Measurements from ENCODE around the gene MRPS21.

MRPS21 gene

GRCh38 chr1:150280138-150280707 is 13.4 kb upstream of the MRPS21 start:
- Histone ChIP-seq H3K4me1 (ENCODE audit: insufficient read depth, poor library complexity, severe bottlenecking) (peaks cover 6% of the 10 kb centered on the region), H3K36me3 (ENCODE audit: low read depth) (no peaks in the 10 kb centered on the region), H3K27ac (ENCODE audit: poor library complexity, severe bottlenecking) (no peak overlapping the region), H3K27me3 (ENCODE audit: insufficient read depth, poor library complexity, severe bottlenecking) (no peaks in the 10 kb centered on the region), H3K9me3 (ENCODE audit: severe bottlenecking) (no peaks in the 10 kb centered on the region), H3K4me3 (ENCODE audit: severe bottlenecking) (no peak overlapping the region)
- TF ChIP-seq CTCF (IDR thresholded peaks at IDR 0.05; ENCODE audit: poor library complexity, severe bottlenecking): no peak
- ATAC-seq (ENCODE audit: low read depth) (no peak), DNase-seq (ENCODE audit: low spot score) (no peak)

- no peaks in the 10 kb centered on the region for H3K27me3 ChIP-seq (ENCODE audit: insufficient read depth, poor library complexity, severe bottlenecking)
- H3K36me3 ChIP-seq (ENCODE audit: low read depth): no peaks in the 10 kb centered on the region
- peak overlapping the region; percentile 32 for H3K4me3 ChIP-seq (ENCODE audit: severe bottlenecking)
- ATAC-seq (ENCODE audit: low read depth) (peak; percentile 55), DNase-seq (ENCODE audit: low spot score) (no peak)
- TF ChIP-seq CTCF (IDR thresholded peaks at IDR 0.05; ENCODE audit: poor library complexity, severe bottlenecking): peak; percentile 93
- H3K4me1 ChIP-seq (ENCODE audit: insufficient read depth, poor library complexity, severe bottlenecking): peaks cover 6% of the 10 kb centered on the region
- peak overlapping the region; percentile 61 for H3K27ac ChIP-seq (ENCODE audit: poor library complexity, severe bottlenecking)
- no peaks in the 10 kb centered on the region for H3K9me3 ChIP-seq (ENCODE audit: severe bottlenecking)
Observed at GRCh38 chr1:150281221-150281757, 12.4 kb upstream of the MRPS21 start.

GRCh38 chr1:150281758-150282557 is 11.7 kb upstream of the MRPS21 start, which contains the start of gene CIART:
Gene CIART, plus strand, starts transcription at chr1:150282554. Its CDS starts 714 bp downstream, at chr1:150283268.
- no peaks in the 10 kb centered on the region for H3K9me3 ChIP-seq (ENCODE audit: severe bottlenecking)
- H3K27ac ChIP-seq (ENCODE audit: poor library complexity, severe bottlenecking): peak within 1 kb of the TSS; percentile 61
- DNase-seq (ENCODE audit: low spot score) (peak; percentile 93), ATAC-seq (ENCODE audit: low read depth) (peak; percentile 95)
- peaks cover 6% of the 10 kb centered on the region for H3K4me1 ChIP-seq (ENCODE audit: insufficient read depth, poor library complexity, severe bottlenecking)
- no peaks in the 10 kb centered on the region for H3K27me3 ChIP-seq (ENCODE audit: insufficient read depth, poor library complexity, severe bottlenecking)
- H3K4me3 ChIP-seq (ENCODE audit: severe bottlenecking): peak within 1 kb of the TSS; percentile 32
- TF ChIP-seq CTCF (IDR thresholded peaks at IDR 0.05; ENCODE audit: poor library complexity, severe bottlenecking): no peak
- no peaks in the 10 kb centered on the region for H3K36me3 ChIP-seq (ENCODE audit: low read depth)

GRCh38 chr1:150282558-150282958 is 11.1 kb upstream of the MRPS21 start:
- no peak for TF ChIP-seq CTCF (IDR thresholded peaks at IDR 0.05; ENCODE audit: poor library complexity, severe bottlenecking)
- Histone ChIP-seq H3K36me3 (ENCODE audit: low read depth) (no peaks in the 10 kb centered on the region), H3K27ac (ENCODE audit: poor library complexity, severe bottlenecking) (no peak overlapping the region), H3K4me3 (ENCODE audit: severe bottlenecking) (peak overlapping the region; percentile 32), H3K9me3 (ENCODE audit: severe bottlenecking) (no peaks in the 10 kb centered on the region), H3K4me1 (ENCODE audit: insufficient read depth, poor library complexity, severe bottlenecking) (peaks cover 6% of the 10 kb centered on the region), H3K27me3 (ENCODE audit: insufficient read depth, poor library complexity, severe bottlenecking) (no peaks in the 10 kb centered on the region)
- DNase-seq (ENCODE audit: low spot score): no peak
- ATAC-seq (ENCODE audit: low read depth): peak; percentile 4; the same call in 1 of the 3 replicates

Measured in RWPE2 (cell line).